ENCODE results near the gene USP34.

The USP34 gene

DNA sequence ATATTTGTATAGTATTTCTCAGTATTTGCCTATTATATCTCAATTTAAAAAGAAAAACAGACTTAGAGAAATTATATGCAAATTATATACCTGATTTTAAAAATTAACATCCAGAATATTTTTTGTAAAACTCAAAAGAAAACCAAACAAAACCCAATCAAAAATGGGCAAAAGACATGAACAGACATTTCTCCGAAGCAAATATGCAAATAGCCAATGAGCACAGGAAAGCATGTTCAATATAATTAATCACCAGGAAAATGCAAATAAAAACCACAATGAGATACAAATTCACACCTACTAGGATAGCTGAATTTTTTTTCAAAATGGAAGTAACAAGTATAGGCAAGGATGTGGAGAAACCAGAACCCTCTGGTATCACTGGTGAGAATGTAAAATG lies 108.0 kb downstream of the USP34 start:
- DNase-seq = no peak

GRCh38 chr2:61361068-61361467 lies 109.8 kb downstream of the USP34 start:
- DNase-seq = no peak

- DNase-seq = no peak
These were observed 111.8 kb downstream of the USP34 start for GRCh38 chr2:61359058-61359457.

DNA sequence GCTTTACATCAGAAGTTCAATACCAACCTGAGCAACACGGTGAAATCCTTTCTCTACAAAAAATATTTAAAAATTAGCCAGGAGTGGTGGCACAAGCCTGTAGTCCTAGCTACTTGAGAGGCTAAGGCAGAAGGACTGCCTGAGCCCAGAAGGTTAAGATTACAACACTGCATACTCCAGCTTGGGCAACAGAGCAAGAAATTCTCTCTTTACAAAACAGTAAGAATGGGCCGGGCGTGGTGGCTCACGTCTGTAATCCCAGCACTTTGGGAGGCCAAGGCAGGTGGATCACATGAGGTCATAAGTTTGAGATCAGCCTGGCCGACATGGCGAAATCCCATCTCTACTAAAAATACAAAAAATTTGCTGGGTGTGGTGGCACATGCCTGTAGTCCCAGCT lies 113.2 kb downstream of the USP34 start:
- no peak for DNase-seq

GRCh38 chr2:61356958-61357350 lies 113.9 kb downstream of the USP34 start:
- DNase-seq = no peak

DNA sequence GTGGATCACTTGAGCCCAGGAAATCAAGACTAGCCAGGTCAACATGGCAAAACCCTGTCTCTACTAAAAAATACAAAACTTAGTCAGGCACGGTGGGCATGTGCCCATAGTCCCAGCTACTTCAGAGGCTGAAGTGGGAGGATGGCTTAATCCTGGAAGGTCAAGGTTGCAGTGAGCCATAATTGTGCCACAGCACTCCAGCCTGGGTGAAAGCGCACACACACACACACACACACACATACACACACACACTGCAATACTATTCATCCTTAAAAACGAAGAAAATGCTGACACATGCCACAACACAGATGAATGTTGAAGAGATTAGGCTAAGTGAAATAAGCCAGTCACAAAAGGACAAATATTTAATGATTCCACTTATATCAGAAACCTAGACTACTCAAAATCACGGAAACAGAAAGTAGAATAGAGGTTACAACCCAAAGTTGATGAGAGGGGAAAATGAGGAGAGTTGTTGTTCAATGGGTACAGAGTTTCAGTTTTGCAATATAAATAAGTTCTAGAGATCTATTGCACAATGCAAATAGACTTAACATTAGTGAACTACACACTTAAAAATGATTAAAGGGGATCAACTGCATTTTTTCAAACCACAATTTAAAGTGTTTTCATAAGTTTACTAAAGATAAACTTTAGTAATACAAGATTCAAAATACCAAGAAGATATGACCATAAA lies 114.5 kb downstream of the USP34 start:
- DNase-seq = no peak

- no peak for DNase-seq
These were observed 116.2 kb downstream of the USP34 start for GRCh38 chr2:61354543-61355197.

- no peak for DNase-seq
These were observed 117.0 kb downstream of the USP34 start for GRCh38 chr2:61353909-61354308.

DNA sequence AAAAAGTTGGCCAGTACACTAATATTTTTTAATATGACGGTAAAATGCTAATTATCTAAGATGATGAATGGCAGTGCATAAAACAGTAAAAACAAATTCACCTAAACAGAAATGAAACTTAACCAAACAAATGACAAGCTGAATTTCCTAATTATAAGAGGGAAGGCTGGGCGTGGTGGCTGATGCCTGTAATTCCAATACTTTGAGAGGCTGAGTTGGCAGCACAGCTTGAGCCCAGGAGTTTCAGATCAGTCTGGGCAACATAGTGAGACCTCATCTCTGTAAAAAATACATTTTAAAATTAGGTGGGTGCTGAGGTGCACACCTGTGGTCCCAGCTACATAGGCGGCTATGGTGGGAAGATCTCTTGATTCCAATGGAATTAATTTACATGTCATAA lies 120.1 kb downstream of the USP34 start:
- no peak for DNase-seq

DNA sequence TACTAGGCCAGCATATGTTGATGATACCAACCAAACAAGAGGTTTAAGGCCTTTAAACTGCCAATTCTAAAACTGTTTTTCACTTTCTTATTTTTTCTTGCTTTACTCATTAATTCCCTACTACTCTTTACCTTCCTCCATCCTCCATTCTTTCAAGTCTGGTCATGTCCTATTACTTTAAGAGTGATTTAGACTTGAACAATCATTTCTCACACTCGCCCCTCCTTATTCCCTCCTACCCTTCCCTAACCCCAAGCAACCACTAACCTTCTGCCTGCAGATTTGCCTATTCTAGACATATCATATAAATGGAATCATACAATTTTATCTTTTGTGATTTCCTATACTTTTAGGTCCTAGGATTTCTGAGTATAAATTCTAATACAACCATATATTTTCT lies 127.7 kb downstream of the USP34 start:
- no peak for DNase-seq

DNA sequence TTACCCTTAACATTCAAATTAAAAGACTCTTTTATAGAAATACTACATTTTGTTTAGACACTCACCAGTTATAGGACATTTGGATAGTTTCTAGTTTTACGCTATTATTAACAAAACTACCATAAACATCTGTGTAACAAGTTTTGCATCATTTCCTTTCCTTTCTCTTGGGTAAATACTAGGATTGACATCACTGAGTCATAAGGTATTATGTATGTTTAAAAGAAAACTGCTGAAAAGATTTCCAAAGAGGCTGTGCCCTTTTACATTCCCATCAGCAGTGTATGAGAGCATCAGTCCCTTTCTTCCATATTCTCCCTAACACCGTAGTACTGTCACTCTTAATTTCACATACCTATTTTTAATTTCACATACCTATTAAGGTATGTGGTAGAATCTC lies 130.6 kb downstream of the USP34 start:
- DNase-seq = no peak

DNA sequence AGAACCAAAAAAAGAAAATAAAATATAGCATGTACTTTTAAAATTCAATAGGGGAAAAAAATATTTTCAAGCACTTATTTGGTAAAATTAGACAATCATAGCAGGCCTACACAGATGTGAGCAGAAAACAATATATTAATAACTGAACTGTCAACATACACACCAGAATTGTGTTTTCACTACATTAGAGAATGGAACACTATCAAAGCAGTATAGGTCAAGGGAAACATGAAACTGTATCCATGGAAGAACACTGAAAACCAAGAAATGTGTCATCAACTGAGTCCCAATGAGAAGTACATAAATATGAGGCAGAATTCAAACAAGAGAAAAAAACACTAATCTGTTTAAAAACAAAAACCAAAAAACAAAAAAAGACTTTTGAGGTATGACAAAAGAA lies 132.4 kb downstream of the USP34 start:
- no peak for DNase-seq

DNA sequence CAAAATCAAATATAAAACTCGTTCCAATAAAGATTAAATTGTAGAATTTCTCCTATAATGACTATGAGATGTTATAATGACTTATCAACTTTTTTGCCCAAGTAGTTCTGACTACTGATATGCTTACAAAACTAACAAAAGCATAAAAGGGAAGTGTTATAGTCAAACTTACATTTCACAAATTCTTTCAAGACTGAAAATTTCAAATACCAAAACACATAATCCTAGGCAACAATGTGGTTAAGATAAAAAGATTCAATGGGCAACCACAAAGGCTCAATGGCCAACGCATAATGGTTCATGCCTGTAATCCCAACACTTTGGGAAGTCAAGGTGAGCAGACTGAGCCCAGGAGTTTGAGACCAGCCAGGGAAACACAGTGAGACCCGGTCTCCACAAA lies 135.7 kb downstream of the USP34 start:
- DNase-seq = no peak

DNA sequence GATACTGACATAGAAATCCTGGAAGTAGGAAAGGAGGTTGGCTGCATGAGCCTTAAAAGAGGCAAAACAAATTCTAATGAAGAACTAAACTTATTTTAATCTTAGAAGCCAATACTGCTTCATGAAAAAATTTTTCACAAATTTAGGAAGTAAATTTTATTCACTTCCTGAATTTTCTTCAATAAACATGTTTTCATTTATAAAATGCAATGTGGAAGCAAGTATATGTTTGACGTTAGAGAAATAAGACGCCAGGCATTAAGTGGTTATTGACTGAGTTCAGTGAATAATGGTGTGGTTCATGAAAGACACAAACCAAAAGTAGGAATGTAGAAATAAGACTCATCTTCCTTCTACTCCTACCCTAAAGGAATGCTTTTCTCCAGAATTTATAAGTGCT lies 136.4 kb downstream of the USP34 start:
- DNase-seq = no peak

DNA sequence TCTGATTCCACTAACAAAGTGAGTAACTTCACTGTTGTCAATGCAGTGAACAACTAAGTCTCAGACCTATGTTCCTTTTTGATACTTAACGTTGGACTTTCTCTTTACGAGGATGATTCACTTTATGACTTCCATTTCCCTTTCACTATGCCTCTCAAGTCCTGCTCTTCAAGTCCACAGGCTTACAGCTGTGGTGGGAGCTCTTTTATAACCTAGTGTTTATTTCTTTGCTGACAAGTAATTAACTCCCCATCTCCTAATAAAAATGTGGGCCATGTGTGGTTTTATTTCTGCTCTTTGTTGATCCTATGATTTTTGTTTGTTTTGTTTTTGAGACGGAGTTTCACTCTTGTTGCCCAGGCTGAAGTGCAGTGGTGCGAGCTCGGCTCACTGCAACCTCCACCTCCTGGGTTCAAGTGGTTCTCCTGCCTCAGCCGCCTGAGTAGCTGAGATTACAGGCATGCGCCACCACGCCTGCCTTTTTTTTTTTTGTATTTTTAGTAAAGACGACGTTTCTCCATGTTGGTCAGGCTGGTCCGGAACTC lies 142.1 kb downstream of the USP34 start:
- DNase-seq = no peak

GRCh38 chr2:61327173-61327572 lies 143.7 kb downstream of the USP34 start:
- no peak for DNase-seq

- DNase-seq = no peak
These were observed 144.5 kb downstream of the USP34 start for GRCh38 chr2:61326423-61326822.

GRCh38 chr2:61320181-61320580 lies 150.7 kb downstream of the USP34 start:
- DNase-seq = no peak

DNA sequence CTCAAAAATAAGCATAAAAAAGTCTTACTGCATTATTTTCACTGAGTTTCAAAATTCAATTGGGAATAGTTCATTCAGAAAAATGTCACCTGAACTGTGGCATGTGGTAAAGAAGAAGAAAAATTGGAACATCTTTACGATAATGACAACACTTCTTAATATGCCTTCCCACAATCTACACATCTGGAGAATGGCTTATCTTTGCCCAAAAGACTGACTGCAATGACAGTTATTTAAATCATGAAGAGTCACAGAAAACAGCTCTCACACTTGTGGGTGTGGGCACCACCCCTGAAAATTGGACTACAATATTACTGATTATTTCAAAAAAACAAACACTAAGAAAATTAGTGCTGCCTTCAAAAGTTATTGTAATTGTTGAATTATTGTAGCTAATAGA lies 152.3 kb downstream of the USP34 start:
- DNase-seq = no peak

DNA sequence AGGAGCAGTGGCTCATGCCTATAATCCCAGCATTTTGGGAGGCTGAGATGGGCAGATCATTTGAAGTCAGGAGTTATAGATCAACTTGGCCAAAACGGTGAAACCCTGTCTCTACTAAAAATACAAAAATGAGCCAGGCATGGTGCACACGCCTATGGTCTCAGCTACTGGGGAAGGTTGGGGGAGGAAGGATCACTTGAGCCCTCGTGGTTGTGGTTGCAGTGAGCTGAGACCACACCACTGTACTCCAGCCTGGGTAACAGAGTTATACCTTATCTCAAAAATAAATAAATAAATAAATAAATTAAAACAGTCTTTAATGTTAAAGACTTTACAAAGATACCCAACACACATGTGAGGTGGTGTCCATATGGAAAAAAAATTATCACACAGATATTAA lies 174.9 kb downstream of the USP34 start:
- no peak for DNase-seq

DNA sequence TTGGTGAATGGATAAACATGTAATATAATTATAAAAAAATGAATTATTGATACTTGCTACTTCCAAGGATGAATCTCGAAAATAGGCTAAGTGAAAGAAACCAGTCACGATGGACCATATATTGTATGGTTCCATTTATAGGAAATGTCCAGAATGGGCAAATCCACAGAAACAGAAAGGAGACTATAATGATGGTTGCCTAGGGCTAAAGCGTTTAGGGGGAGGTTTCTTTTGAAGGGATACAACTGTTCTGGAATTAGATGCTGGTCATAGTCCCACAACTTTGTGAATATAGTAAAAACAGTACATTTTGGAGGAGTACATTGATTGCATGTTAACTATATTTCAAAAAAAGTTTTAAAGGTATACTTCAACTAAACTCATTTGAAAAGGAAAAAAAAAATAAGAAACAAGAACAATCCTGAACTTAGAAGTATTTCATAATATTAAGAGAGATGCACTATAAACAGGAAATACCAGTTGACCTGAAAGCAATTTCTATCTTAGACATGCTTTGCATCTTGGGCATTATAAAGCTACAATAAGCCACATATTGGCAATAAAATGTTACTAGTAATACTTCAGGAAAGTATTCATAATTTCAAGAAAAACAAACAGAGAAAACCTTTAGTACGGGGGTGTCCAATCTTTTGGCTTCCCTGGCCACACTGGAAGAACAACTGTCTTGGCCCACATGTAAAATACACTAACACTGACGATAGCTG lies 178.9 kb downstream of the USP34 start:
- DNase-seq = no peak

DNA sequence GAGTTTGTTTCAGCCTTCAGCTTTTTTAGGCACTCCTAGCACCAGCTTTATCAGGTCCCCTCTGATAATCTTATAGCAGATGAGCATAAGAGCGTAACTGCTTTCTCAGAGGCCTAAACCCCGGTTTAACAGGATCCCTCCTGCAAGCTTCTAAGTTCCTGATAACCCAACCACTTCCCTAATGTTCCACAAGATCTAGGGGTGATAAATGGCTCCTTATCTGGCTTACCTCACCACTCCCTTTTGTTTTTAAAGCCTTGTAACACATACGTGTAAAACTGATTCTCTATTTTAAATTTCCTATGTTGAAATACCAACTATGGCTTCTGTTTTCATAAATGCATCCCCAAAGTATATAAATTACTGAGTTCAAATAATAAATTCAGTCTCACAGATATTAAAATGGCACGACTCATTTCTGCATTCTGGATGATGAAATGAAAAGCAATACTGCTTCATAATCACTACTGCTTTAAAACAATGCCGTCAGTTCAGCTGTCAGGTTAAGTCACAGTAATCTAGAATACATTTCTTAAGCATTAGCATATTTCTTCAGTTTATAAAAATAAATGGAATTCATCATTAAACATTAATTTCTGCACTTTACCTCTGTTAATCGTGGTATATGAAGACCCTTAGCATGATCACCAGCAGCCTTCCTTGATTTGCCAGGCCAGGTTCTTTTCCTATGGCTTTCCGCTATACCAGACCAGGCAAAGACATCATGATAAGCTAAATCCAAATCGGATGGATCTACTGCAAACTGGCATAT lies 182.6 kb downstream of the USP34 start:
- no peak for DNase-seq

DNA sequence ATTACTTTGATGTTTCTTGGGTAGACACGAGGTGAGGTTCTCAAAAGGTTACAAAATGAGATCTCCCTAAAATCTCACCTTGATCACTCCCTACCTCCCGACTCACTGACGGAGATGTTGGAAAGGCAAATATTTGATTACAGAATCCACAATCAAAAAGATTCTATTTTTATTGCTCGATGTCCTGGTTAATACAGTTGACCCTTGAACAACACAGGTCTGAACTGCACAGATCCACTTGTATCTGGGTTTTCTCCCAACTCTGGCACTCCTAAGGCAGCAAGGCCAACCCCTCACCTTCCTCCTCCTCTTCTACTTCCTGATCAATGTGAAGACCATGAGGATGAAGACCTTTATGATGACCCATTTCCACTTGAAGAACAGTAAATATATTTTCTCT lies 183.6 kb downstream of the USP34 start:
- DNase-seq = no peak

Measured in activated effector memory CD4-positive, alpha-beta T cell treated with Interleukin-2 at 50 U/mL for 16 hours (primary cell).